ENCODE results near the gene RETREG2. TPM values are rescaled to one million over a fixed set of nuclear protein-coding genes. Genes with fewer than 3 reads are reported as not detected.

RETREG2 gene
- total and polyA plus RNA-seq, 2 of the 4 experiments (the other 2 are of a cell fraction), result 45.2 to 51.1 TPM

GRCh38 chr2:219204425-219205164 is 26.5 kb downstream of the RETREG2 start:
- in situ Hi-C loops (cut with MboI; ENCODE audit: low sequenced_read_pairs), result loop anchor here (5.0 kb wide), 1 partner anchor 32 kb away; the partner anchor contains the start of gene SLC23A3
- Histone ChIP-seq H2AFZ (replicated peaks; ENCODE audit: low read length, poor library complexity) (no peak overlapping the region), H4K8ac (ENCODE audit: low read depth in 2 of 2, low read length in 2 of 2) (no peak overlapping the region), H3K9me1 (ENCODE audit: insufficient read depth, low read length) (peaks cover 8% of the 10 kb centered on the region; the same call in 1 of the 2 replicates), H2AK5ac (ENCODE audit: low read depth, low read length) (no peak overlapping the region), H3K14ac (replicated peaks; ENCODE audit: low read depth, low read length) (no peak overlapping the region), H3K9me3 (ENCODE audit: control insufficient read depth, insufficient read depth, low read length) (no peaks in the 10 kb centered on the region), H3K9ac (ENCODE audit: low read depth, low read length) (no peak overlapping the region), H3K4me3 (ENCODE audit: insufficient read depth, low read depth, low read length) (no peak overlapping the region), H3K27ac (ENCODE audit: insufficient read depth, low read length) (no peak overlapping the region), H3K56ac (ENCODE audit: extremely low read depth, insufficient read depth, low read length) (no peak overlapping the region), H2BK120ac (ENCODE audit: low read depth, low read length) (no peak overlapping the region), H3K27me3 (ENCODE audit: control insufficient read depth, insufficient read depth, low read length) (peaks cover 2% of the 10 kb centered on the region), H3K36me3 (ENCODE audit: control insufficient read depth, insufficient read depth, low read length) (peaks cover 10% of the 10 kb centered on the region), H3K4ac (ENCODE audit: low read depth, low read length) (no peak overlapping the region), H3K4me1 (ENCODE audit: control insufficient read depth, insufficient read depth, low read length) (peaks cover 16% of the 10 kb centered on the region), H3K4me2 (ENCODE audit: low read depth, low read length) (no peak overlapping the region), H4K20me1 (ENCODE audit: insufficient read depth, low read length) (peaks cover 9% of the 10 kb centered on the region; the same call in 1 of the 2 replicates), H2BK15ac (ENCODE audit: low read depth, low read length) (no peak overlapping the region), H4K5ac (ENCODE audit: low read depth, low read length) (no peak overlapping the region), H3K23ac (ENCODE audit: low read depth, low read length) (no peak overlapping the region), H3K79me1 (ENCODE audit: low read depth in 1 of 2, low read length in 2 of 2) (peaks cover 5 to 19% of the 10 kb centered on the region in 2 experiments; a peak in 3 of 4 replicates), H3K18ac (ENCODE audit: low read depth, low read length) (no peak overlapping the region), H2BK5ac (ENCODE audit: low read depth, low read length, poor library complexity, severe bottlenecking) (no peak overlapping the region), H2BK20ac (ENCODE audit: low read depth, low read length) (no peak overlapping the region), H2AK9ac (replicated peaks; ENCODE audit: low read depth, low read length, poor library complexity) (no peak overlapping the region), H4K91ac (ENCODE audit: insufficient read depth, low read depth, low read length) (no peak overlapping the region)
- BruUV-seq (replicated peaks), result no TSS peak
- intact Hi-C loops (cut with micrococcal nuclease), result no loop called here
- ATAC-seq (ENCODE audit: low read depth), result no peak
- CTCF ChIA-PET, result no interaction called here
- no CpG with 5 or more reads among the region's 7 CpGs for WGBS, 2 experiments (ENCODE audit: extremely low coverage in 2 of 2, insufficient read length in 1 of 2)
- dilution Hi-C loops (cut with HindIII; ENCODE audit: low sequenced_read_pairs, unreplicated experiment), result no loop called here
- DNase-seq, result no peak
- POLR2A ChIA-PET (ENCODE audit: unreplicated experiment), result no interaction called here
- TF ChIP-seq ELK1 (IDR thresholded peaks at IDR 0.05; ENCODE audit: borderline replicate concordance, low read depth, low read length) (no peak), USF2 (IDR thresholded peaks at IDR 0.05; ENCODE audit: low read depth, low read length) (no peak), CHD1 (IDR thresholded peaks at IDR 0.05; ENCODE audit: low read depth, low read length) (no peak), MAZ (IDR thresholded peaks at IDR 0.05; ENCODE audit: borderline replicate concordance, low read depth, low read length) (no peak), RCOR1 (IDR thresholded peaks at IDR 0.05; ENCODE audit: insufficient replicate concordance, low read length) (no peak), NFE2L2 (IDR thresholded peaks at IDR 0.05; ENCODE audit: low read depth, low read length) (no peak), FOS (IDR thresholded peaks at IDR 0.05; ENCODE audit: low read depth, low read length) (no peak), SMC3 (IDR thresholded peaks at IDR 0.05; ENCODE audit: low read depth, low read length) (no peak), CTCF (conservative IDR thresholded peaks at IDR 0.05; ENCODE audit: low read depth, low read length) (no peak), RFX5 (IDR thresholded peaks at IDR 0.05; ENCODE audit: low read depth, low read length) (no peak), MAFK (IDR thresholded peaks at IDR 0.05; ENCODE audit: low read depth, low read length) (no peak)

All from IMR-90 (cell line).